HepG2 (cell line): ENCODE measurements around the gene CASKIN2. TPM values are rescaled to one million over a fixed set of nuclear protein-coding genes. Genes with fewer than 3 reads are reported as not detected.

Experiments used
- EEA1 ChIP-seq: sonication (generic); formaldehyde crosslinking; IDR thresholded peaks from 2 replicates; pipeline ENCODE4 v1.5.1; 2020; ENCODE audit warnings: mild to moderate bottlenecking, missing genetic modification reagents, borderline replicate concordance
- FOXC1 ChIP-seq: sonication (generic); formaldehyde crosslinking; IDR thresholded peaks from 2 replicates; pipeline ENCODE4 v1.8.0; 2022; ENCODE audit warnings: mild to moderate bottlenecking, missing genetic modification reagents, borderline replicate concordance
- FOXK2 ChIP-seq: fragments of 450-650 bp; IDR thresholded peaks from 2 replicates; pipeline ENCODE4 v1.6.1; 2016
- IKZF1 ChIP-seq: fragments of 450-650 bp; IDR thresholded peaks from 2 replicates; pipeline ENCODE4 v1.7.1; 2016
- KAT2B ChIP-seq: fragments of 150-350 bp; IDR thresholded peaks from 2 replicates; pipeline ENCODE4 v1.6.1; 2014; ENCODE audit warnings: low read depth, low read length, borderline replicate concordance
- KMT2A ChIP-seq: sonication (generic); formaldehyde crosslinking; IDR thresholded peaks from 2 replicates; pipeline ENCODE4 v1.4.0; 2020; ENCODE audit warnings: missing genetic modification reagents
- NFIC ChIP-seq: IDR thresholded peaks from 2 replicates; pipeline ENCODE4 v1.6.1; 2012; ENCODE audit warnings: mild to moderate bottlenecking, low read length, inconsistent platforms
- NR2F2 ChIP-seq: IDR thresholded peaks from 2 replicates; pipeline ENCODE4 v1.6.1; 2012; ENCODE audit warnings: low read depth, inconsistent platforms, borderline replicate concordance
- RNF219 ChIP-seq: sonication (generic); formaldehyde crosslinking; IDR thresholded peaks from 2 replicates; pipeline ENCODE4 v1.5.0; 2020; ENCODE audit warnings: mild to moderate bottlenecking, missing genetic modification reagents
- SATB2 ChIP-seq: sonication (generic); formaldehyde crosslinking; IDR thresholded peaks from 2 replicates; pipeline ENCODE4 v1.5.0; 2020; ENCODE audit warnings: missing genetic modification reagents
- SRY ChIP-seq: sonication (generic); formaldehyde crosslinking; IDR thresholded peaks from 2 replicates; pipeline ENCODE4 v1.8.0; 2022; ENCODE audit warnings: mild to moderate bottlenecking, missing genetic modification reagents
- ZBTB37 ChIP-seq: sonication (generic); formaldehyde crosslinking; IDR thresholded peaks from 2 replicates; pipeline ENCODE4 v1.4.0; 2020; ENCODE audit warnings: mild to moderate bottlenecking, missing genetic modification reagents
- ZBTB39 ChIP-seq: sonication (generic); formaldehyde crosslinking; IDR thresholded peaks from 2 replicates; pipeline ENCODE4 v1.5.0; 2020; ENCODE audit warnings: missing genetic modification reagents
- ZBTB7B ChIP-seq: sonication (generic); formaldehyde crosslinking; IDR thresholded peaks from 2 replicates; pipeline ENCODE4 v1.4.0; 2020; ENCODE audit warnings: missing genetic modification reagents
- ZFP82 ChIP-seq: sonication (generic); formaldehyde crosslinking; IDR thresholded peaks from 2 replicates; pipeline ENCODE4 v1.5.1; 2020; ENCODE audit warnings: mild to moderate bottlenecking, missing genetic modification reagents, borderline replicate concordance
- ZNF777 ChIP-seq: sonication (generic); formaldehyde crosslinking; IDR thresholded peaks from 2 replicates; pipeline ENCODE4 v1.4.0; 2020; ENCODE audit warnings: missing genetic modification reagents
- ZSCAN12 ChIP-seq: sonication (generic); formaldehyde crosslinking; IDR thresholded peaks from 2 replicates; pipeline ENCODE4 v1.9.0; 2021; ENCODE audit warnings: mild to moderate bottlenecking, missing genetic modification reagents
- polyA plus RNA-seq, 8 experiments: library from polyadenylated mRNA; depleted of rRNA in 3 of 8; stranded (reverse) in 7 of 8; unstranded in 1 of 8; fragments of >200 nt; fragmentation: Illumina TruSeq in 4 of 8; extraction: Trizol in 4 of 8; gene quantifications; 2 replicates each; pipeline versions ENCODE4 v1.2.1 to v1.2.3, GENCODE V29; 2011 to 2016; ENCODE audit warnings: low read depth in 4 of 8, missing spikeins in 1 of 8, mixed read lengths in 1 of 8; ENCODE audit not compliant: insufficient read depth in 1 of 8
- total RNA-seq, 5 experiments: library from RNA; depleted of rRNA; stranded (reverse); fragments of >200 nt; fragmentation: Illumina TruSeq; extraction: Trizol; gene quantifications; 2 replicates each; pipeline ENCODE4 v1.2.3, GENCODE V29; 2016; ENCODE audit warnings: low read depth in 1 of 5
- TF ChIP-seq, protein P1 (sequence below): sonication (generic); formaldehyde crosslinking; IDR thresholded peaks from 2 replicates; pipeline ENCODE4 v1.4.0; 2020; ENCODE audit warnings: missing genetic modification reagents, borderline replicate concordance
- TF ChIP-seq, protein P2 (sequence below): sonication (generic); formaldehyde crosslinking; IDR thresholded peaks from 2 replicates; pipeline ENCODE4 v1.4.0; 2020; ENCODE audit warnings: missing genetic modification reagents

CASKIN2 gene
- total and polyA plus RNA-seq, 2 of the 13 experiments (the other 11 are each of a cell fraction or from before 2014, with no cell fraction given), result 5.2 to 7.8 TPM

DNA sequence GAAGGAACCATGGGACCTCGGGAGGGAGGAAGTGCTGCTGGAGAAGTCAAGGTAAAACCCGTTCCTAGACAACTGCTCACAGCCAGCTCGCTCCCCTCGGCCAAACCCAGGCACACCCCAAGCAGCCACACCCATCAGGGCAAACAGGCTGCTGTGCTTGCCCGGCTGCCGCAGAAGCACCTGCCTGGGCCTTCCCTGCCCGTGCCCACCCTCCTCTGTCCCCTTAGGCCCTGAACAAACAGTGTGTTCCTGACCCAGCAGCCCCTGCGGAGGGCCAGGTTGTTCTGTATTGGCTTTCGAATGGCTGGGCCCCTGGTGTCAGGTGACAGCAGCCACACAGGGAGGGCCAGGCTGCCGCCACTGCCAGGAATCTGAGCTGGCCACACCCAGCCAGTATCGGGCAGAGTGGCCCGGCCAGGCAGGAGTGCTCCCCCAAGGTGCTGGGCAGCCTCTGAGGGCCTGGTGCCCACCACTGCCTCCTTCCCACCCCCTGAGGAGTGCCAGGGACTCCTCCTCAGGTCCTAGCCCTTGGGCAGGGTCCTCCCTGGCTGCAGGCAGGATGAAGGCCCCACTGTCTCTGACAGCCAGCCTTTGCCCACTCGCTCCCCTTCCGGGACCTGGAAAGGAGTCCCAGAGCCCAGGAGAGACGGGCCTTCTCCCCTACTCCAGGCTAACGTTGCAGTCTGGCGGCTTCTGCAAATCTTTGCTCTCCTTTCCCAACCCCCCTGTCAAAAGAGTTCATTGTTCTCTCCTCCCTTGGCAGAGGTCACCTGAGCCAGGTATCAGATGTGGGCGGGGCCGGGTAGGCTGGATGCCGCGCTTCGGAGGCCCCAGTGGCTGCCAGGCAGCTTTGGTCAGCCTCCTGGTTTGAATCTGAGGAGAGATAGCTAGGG, 34.2 kb upstream of the CASKIN2 start (continued):
- no peak for TF ChIP-seq RNF219 (CRISPR knock-in tag)
- no peak for TF ChIP-seq ZFP82 (CRISPR knock-in tag)
- TF ChIP-seq ZNF777 (CRISPR knock-in tag), result no peak
- TF ChIP-seq FOXK2, result no peak
- TF ChIP-seq, protein P1, sequence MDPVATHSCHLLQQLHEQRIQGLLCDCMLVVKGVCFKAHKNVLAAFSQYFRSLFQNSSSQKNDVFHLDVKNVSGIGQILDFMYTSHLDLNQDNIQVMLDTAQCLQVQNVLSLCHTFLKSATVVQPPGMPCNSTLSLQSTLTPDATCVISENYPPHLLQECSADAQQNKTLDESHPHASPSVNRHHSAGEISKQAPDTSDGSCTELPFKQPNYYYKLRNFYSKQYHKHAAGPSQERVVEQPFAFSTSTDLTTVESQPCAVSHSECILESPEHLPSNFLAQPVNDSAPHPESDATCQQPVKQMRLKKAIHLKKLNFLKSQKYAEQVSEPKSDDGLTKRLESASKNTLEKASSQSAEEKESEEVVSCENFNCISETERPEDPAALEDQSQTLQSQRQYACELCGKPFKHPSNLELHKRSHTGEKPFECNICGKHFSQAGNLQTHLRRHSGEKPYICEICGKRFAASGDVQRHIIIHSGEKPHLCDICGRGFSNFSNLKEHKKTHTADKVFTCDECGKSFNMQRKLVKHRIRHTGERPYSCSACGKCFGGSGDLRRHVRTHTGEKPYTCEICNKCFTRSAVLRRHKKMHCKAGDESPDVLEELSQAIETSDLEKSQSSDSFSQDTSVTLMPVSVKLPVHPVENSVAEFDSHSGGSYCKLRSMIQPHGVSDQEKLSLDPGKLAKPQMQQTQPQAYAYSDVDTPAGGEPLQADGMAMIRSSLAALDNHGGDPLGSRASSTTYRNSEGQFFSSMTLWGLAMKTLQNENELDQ, result no peak
- TF ChIP-seq IKZF1, result no peak
- no peak for TF ChIP-seq NFIC
- peak; percentile 81; the same call in 1 of the 2 replicates for TF ChIP-seq ZBTB37 (CRISPR knock-in tag)
- no peak for TF ChIP-seq ZSCAN12
- TF ChIP-seq ZBTB39 (CRISPR knock-in tag), result no peak
- TF ChIP-seq SRY (CRISPR knock-in tag), result peak; percentile 89
- peak; percentile 60; the same call in 1 of the 2 replicates for TF ChIP-seq FOXC1
- TF ChIP-seq SATB2 (CRISPR knock-in tag), result no peak
- no peak; the same call in 1 of the 2 replicates for TF ChIP-seq EEA1 (CRISPR knock-in tag)
- no peak for TF ChIP-seq KAT2B
- TF ChIP-seq NR2F2, result no peak
- peak; percentile 64; the same call in 1 of the 2 replicates for TF ChIP-seq ZBTB7B (CRISPR knock-in tag)
- TF ChIP-seq, protein P2, sequence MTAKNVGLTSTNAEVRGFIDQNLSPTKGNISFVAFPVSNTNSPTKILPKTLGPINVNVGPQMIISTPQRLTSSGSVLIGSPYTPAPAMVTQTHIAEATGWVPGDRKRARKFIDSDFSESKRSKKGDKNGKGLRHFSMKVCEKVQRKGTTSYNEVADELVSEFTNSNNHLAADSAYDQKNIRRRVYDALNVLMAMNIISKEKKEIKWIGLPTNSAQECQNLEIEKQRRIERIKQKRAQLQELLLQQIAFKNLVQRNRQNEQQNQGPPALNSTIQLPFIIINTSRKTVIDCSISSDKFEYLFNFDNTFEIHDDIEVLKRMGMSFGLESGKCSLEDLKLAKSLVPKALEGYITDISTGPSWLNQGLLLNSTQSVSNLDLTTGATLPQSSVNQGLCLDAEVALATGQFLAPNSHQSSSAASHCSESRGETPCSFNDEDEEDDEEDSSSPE (CRISPR knock-in tag), result no peak
- no peak for TF ChIP-seq KMT2A (CRISPR knock-in tag)
